WTC11 (cell line): ENCODE data around the gene DYNC1LI2.
"Not testable (repeated sequence)": the region's sequence is repeated elsewhere in the genome, so short reads cannot be mapped to it uniquely, and the experiment has no call there.

Experiments used
- IRF1 ChIP-seq: sonication (generic); formaldehyde crosslinking; IDR thresholded peaks from 2 replicates; pipeline ENCODE4 v1.8.0; 2023; ENCODE audit warnings: missing genetic modification reagents
- JUN ChIP-seq: sonication (generic); formaldehyde crosslinking; IDR thresholded peaks from 2 replicates; pipeline ENCODE4 v1.8.0; 2023; ENCODE audit warnings: mild to moderate bottlenecking, missing genetic modification reagents
- MAX ChIP-seq: sonication (generic); formaldehyde crosslinking; IDR thresholded peaks from 2 replicates; pipeline ENCODE4 v1.8.0; 2022; ENCODE audit warnings: mild to moderate bottlenecking, missing genetic modification reagents
- NFATC4 ChIP-seq: fragments of 250-450 bp; sonication (Bioruptor Pico); IDR thresholded peaks from 2 replicates; pipeline ENCODE4 v1.9.0; 2021; ENCODE audit warnings: mild to moderate bottlenecking
- NFE2L1 ChIP-seq: sonication (generic); formaldehyde crosslinking; IDR thresholded peaks from 2 replicates; pipeline ENCODE4 v1.8.1; 2023; ENCODE audit warnings: missing genetic modification reagents
- USF1 ChIP-seq: sonication (generic); formaldehyde crosslinking; IDR thresholded peaks from 2 replicates; pipeline ENCODE4 v1.8.0; 2022; ENCODE audit warnings: mild to moderate bottlenecking, missing genetic modification reagents

- not testable (repeated sequence) for TF ChIP-seq MAX (CRISPR knock-in tag); IRF1 (CRISPR knock-in tag); NFATC4; NFE2L1 (CRISPR knock-in tag); JUN (CRISPR knock-in tag); USF1
Observed at GRCh38 chr16:66685501-66686115, 65.8 kb downstream of the DYNC1LI2 start.
